ENCODE data around the gene ALKBH5. TPM values are rescaled to one million over a fixed set of nuclear protein-coding genes. Genes with fewer than 3 reads are reported as not detected.
A peak's percentile ranks its signal among the peaks of the same experiment; 100 is the strongest.

ALKBH5 gene
- total RNA-seq, 2 donors from 2014 or later = 45.4 to 48.8 TPM

DNA sequence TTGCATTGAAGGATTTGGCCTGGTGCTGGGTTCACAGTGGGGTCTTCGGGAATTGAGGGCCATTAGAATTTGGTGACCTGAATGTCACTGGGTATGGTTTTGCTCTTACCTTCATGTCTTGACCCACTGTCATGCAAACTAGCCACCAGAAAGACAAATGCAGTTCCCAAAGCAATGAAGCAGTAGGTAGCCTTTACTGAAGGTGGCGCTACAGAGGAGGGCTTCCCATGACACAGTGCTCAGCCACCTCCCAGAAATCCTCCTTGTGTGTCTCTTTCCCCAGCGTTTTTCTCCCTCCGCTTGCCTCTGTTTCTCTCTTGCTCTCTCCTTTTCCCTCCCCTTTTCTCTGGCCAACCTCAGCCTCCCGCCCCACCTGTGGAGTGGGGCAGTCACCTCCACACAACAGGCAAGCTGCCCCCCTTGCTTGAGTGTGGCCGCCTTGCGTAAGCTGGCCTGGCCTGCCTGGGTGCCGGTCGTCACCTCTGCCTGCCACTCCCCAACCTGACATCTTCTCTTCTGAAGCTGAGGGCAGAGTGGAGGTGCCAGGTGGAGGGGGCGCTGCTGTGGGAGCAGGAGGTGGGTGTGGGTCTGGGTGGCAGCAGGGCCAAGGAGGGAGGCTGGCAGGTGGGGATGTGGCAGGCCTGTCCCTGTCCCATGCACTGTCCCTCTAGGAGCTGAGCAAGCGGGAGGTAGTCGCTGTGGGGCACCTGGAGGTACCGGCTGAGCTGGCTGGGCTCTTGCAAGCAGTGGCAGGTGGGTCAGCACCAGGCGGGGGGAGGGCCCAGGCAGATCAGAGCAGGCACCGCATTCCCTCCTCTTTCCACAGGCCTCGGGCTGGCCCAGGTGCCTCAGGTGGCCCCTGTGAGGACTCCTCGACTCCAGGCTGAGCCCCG lies 40.3 kb upstream of the ALKBH5 start:
- Histone ChIP-seq H3K27ac (no peak overlapping the region), H3K36me3 (replicated peaks in 1 of 2; ENCODE audit: insufficient read depth in 1 of 2, low read depth in 2 of 2) (no peaks in the 10 kb centered on the region), H3K4me3 (no peak overlapping the region), H3K9me3 (no peaks in the 10 kb centered on the region), H3K4me1 (peaks cover 6% of the 10 kb centered on the region), H3K27me3 (no peaks in the 10 kb centered on the region)
- 40 to 50% methylated on average over 16 to 17 of the region's 18 CpGs for WGBS, 2 donors
- no peak for ATAC-seq
- intact Hi-C loops (cut with DNase I) = no loop called here
- TF ChIP-seq, protein P1, sequence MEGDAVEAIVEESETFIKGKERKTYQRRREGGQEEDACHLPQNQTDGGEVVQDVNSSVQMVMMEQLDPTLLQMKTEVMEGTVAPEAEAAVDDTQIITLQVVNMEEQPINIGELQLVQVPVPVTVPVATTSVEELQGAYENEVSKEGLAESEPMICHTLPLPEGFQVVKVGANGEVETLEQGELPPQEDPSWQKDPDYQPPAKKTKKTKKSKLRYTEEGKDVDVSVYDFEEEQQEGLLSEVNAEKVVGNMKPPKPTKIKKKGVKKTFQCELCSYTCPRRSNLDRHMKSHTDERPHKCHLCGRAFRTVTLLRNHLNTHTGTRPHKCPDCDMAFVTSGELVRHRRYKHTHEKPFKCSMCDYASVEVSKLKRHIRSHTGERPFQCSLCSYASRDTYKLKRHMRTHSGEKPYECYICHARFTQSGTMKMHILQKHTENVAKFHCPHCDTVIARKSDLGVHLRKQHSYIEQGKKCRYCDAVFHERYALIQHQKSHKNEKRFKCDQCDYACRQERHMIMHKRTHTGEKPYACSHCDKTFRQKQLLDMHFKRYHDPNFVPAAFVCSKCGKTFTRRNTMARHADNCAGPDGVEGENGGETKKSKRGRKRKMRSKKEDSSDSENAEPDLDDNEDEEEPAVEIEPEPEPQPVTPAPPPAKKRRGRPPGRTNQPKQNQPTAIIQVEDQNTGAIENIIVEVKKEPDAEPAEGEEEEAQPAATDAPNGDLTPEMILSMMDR (IDR thresholded peaks at IDR 0.05) = peak in 2 of 7 experiments; percentile 5 to 13
- TF ChIP-seq POLR2A (IDR thresholded peaks at IDR 0.05) = no peak
- no peak for DNase-seq

DNA sequence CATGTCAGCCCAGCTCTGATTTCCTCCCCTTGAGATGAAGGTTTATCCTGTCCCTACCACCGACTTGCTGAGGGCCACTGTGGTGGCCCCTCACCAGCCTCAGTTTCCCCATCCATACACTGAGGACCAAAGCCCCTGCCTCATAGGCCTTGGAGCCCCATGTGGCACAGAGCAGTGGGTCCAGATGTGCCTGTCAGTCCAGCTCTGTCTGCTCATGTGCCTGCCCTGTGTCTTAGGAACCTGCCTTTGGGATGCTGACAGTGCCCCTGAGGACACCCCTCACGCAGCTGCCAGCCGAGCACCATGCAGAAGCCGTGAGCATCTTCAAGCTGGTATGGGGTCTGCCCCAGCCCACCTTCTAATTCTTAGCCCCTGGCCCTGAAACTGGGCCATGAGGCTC lies 39.4 kb upstream of the ALKBH5 start:
- TF ChIP-seq, protein P1 (IDR thresholded peaks at IDR 0.05) = no peak
- intact Hi-C loops (cut with DNase I) = no loop called here
- H3K36me3 ChIP-seq (replicated peaks in 1 of 2; ENCODE audit: insufficient read depth in 1 of 2, low read depth in 2 of 2) = no peaks in the 10 kb centered on the region
- no peaks in the 10 kb centered on the region for H3K9me3 ChIP-seq
- H3K27ac ChIP-seq = no peak overlapping the region
- no peak for ATAC-seq
- H3K27me3 ChIP-seq = no peaks in the 10 kb centered on the region
- H3K4me1 ChIP-seq = peaks cover 6% of the 10 kb centered on the region
- 0 to 80% methylated on average over 1 to 4 of the region's 4 CpGs for WGBS, 2 donors
- no peak overlapping the region for H3K4me3 ChIP-seq
- no peak for DNase-seq

DNA sequence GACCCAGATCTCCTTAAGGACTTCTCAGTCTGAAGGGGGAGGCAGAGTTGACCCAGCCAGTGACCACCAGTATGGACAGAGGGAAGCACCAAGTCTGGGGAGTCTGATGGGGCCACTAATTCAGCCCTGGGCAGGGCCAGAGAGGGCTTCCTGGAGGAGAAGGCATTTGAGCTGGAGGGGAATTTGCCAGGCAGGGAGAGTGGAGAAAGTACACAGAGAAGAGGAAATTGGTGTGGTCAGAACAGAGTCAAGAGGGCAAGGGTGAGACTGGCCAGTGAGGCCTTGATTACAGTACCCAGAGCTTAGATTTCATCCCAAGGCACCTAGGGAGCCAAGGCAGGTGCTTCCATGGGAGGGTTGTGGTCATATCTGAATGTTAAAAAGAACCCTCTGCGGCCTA lies 38.8 kb upstream of the ALKBH5 start:
- no peak for DNase-seq
- H3K9me3 ChIP-seq = no peaks in the 10 kb centered on the region
- no peak overlapping the region for H3K4me3 ChIP-seq
- H3K27ac ChIP-seq = no peak overlapping the region
- no peak for ATAC-seq
- no peaks in the 10 kb centered on the region for H3K27me3 ChIP-seq
- WGBS, 2 donors = 73 to 89% methylated on average over 1 of the region's 1 CpG
- no peak for TF ChIP-seq POLR2A (IDR thresholded peaks at IDR 0.05)
- TF ChIP-seq, protein P1 (IDR thresholded peaks at IDR 0.05) = no peak
- H3K36me3 ChIP-seq (replicated peaks in 1 of 2; ENCODE audit: insufficient read depth in 1 of 2, low read depth in 2 of 2) = no peaks in the 10 kb centered on the region
- peaks cover 6% of the 10 kb centered on the region for H3K4me1 ChIP-seq
- intact Hi-C loops (cut with DNase I) = no loop called here

DNA sequence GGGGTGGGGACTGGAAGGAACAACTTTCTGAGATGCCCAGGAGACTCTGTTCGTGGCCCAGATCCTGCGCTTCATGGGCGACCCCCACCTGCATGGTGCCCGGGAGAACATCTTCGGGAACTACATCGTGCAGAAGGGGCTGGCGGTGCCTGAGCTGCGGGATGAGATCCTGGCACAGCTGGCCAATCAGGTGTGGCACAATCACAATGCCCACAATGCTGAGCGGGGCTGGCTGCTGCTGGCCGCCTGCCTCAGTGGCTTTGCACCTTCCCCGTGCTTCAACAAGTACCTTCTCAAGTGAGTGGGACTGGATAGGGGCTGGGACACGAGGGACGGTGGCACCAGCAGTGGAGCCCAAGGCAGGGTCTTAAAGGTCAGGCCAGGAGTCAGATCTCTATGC lies 37.8 kb upstream of the ALKBH5 start:
- no peak overlapping the region for H3K4me3 ChIP-seq
- no peak for TF ChIP-seq POLR2A (IDR thresholded peaks at IDR 0.05)
- TF ChIP-seq, protein P1 (IDR thresholded peaks at IDR 0.05) = no peak
- 70 to 77% methylated on average over 10 to 13 of the region's 13 CpGs for WGBS, 2 donors
- H3K27me3 ChIP-seq = no peaks in the 10 kb centered on the region
- intact Hi-C loops (cut with DNase I) = no loop called here
- peaks cover 4% of the 10 kb centered on the region for H3K4me1 ChIP-seq
- no peak overlapping the region for H3K27ac ChIP-seq
- no peak for ATAC-seq
- H3K36me3 ChIP-seq (replicated peaks in 1 of 2; ENCODE audit: insufficient read depth in 1 of 2, low read depth in 2 of 2) = no peaks in the 10 kb centered on the region
- no peak for DNase-seq
- no peaks in the 10 kb centered on the region for H3K9me3 ChIP-seq

DNA sequence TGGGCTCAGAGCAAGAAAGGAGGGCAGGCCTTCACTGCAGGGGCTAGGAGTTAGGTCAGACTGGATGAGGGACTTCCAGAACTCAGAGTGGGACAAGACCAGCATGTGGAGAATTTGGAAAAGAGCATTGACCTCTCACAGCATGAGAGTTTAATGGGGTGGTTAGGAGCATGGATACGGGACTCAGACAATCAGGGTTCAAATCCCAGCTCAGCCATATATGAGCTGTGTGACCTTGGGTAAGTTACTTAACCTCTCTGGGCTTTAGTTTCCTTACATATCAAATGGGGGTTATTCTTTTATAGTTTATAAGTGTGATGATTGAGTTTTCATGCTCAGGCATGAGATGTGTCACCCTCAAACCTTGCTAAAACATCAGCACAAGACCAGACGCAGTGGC lies 37.4 kb upstream of the ALKBH5 start:
- H3K27me3 ChIP-seq = no peaks in the 10 kb centered on the region
- DNase-seq (no peak), ATAC-seq (no peak)
- WGBS, 2 donors = 70 to 89% methylated on average over 2 of the region's 2 CpGs
- no peaks in the 10 kb centered on the region for H3K9me3 ChIP-seq
- no peaks in the 10 kb centered on the region for H3K36me3 ChIP-seq (replicated peaks in 1 of 2; ENCODE audit: insufficient read depth in 1 of 2, low read depth in 2 of 2)
- TF ChIP-seq POLR2A (IDR thresholded peaks at IDR 0.05) = no peak
- TF ChIP-seq, protein P1 (IDR thresholded peaks at IDR 0.05) = no peak
- intact Hi-C loops (cut with DNase I) = no loop called here
- no peaks in the 10 kb centered on the region for H3K4me1 ChIP-seq
- no peak overlapping the region for H3K4me3 ChIP-seq
- H3K27ac ChIP-seq = no peak overlapping the region
